IgD-negative memory B cell (primary cell): Measurements from ENCODE around the gene STAB1. TPM values are rescaled to one million over a fixed set of nuclear protein-coding genes. Genes with fewer than 3 reads are reported as not detected.
A peak's percentile ranks its signal among the peaks of the same experiment; 100 is the strongest.

ENCODE experiments used
- H3K27ac Mint-ChIP-seq, 3 donors: one replicate each; pipeline ENCODE4 v1.8.0; 2020 to 2022; ENCODE audit warnings: mild to moderate bottlenecking in 3 of 3, mixed read lengths in 3 of 3, moderate library complexity in 1 of 3
- H3K27me3 Mint-ChIP-seq: one replicate; pipeline ENCODE4 v1.8.0; 2021; ENCODE audit warnings: mixed read lengths
- H3K36me3 Mint-ChIP-seq: one replicate; pipeline ENCODE4 v1.8.0; 2020; ENCODE audit warnings: mild to moderate bottlenecking, mixed read lengths
- H3K4me1 Mint-ChIP-seq, 3 donors: one replicate each; pipeline ENCODE4 v1.8.0; 2020 to 2022; ENCODE audit warnings: mixed read lengths in 3 of 3, mild to moderate bottlenecking in 1 of 3
- H3K4me3 Mint-ChIP-seq, 4 donors: one replicate each; pipeline ENCODE4 v1.8.0; 2020 to 2022; ENCODE audit warnings: mild to moderate bottlenecking in 4 of 4, mixed read lengths in 4 of 4, moderate library complexity in 3 of 4
- H3K9me3 Mint-ChIP-seq, 3 donors: one replicate each; pipeline ENCODE4 v1.8.0; 2020 to 2021; ENCODE audit warnings: mixed read lengths in 3 of 3, mild to moderate bottlenecking in 1 of 3
- polyA plus RNA-seq: library from polyadenylated mRNA; unstranded; fragments of 300-500 nt; fragmentation: Illumina TruSeq; gene quantifications from one replicate; pipeline ENCODE4 v1.2.3, GENCODE V29; 2021

The STAB1 gene, protein sequence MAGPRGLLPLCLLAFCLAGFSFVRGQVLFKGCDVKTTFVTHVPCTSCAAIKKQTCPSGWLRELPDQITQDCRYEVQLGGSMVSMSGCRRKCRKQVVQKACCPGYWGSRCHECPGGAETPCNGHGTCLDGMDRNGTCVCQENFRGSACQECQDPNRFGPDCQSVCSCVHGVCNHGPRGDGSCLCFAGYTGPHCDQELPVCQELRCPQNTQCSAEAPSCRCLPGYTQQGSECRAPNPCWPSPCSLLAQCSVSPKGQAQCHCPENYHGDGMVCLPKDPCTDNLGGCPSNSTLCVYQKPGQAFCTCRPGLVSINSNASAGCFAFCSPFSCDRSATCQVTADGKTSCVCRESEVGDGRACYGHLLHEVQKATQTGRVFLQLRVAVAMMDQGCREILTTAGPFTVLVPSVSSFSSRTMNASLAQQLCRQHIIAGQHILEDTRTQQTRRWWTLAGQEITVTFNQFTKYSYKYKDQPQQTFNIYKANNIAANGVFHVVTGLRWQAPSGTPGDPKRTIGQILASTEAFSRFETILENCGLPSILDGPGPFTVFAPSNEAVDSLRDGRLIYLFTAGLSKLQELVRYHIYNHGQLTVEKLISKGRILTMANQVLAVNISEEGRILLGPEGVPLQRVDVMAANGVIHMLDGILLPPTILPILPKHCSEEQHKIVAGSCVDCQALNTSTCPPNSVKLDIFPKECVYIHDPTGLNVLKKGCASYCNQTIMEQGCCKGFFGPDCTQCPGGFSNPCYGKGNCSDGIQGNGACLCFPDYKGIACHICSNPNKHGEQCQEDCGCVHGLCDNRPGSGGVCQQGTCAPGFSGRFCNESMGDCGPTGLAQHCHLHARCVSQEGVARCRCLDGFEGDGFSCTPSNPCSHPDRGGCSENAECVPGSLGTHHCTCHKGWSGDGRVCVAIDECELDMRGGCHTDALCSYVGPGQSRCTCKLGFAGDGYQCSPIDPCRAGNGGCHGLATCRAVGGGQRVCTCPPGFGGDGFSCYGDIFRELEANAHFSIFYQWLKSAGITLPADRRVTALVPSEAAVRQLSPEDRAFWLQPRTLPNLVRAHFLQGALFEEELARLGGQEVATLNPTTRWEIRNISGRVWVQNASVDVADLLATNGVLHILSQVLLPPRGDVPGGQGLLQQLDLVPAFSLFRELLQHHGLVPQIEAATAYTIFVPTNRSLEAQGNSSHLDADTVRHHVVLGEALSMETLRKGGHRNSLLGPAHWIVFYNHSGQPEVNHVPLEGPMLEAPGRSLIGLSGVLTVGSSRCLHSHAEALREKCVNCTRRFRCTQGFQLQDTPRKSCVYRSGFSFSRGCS (N-terminal part only)
- not detected for polyA plus RNA-seq

DNA sequence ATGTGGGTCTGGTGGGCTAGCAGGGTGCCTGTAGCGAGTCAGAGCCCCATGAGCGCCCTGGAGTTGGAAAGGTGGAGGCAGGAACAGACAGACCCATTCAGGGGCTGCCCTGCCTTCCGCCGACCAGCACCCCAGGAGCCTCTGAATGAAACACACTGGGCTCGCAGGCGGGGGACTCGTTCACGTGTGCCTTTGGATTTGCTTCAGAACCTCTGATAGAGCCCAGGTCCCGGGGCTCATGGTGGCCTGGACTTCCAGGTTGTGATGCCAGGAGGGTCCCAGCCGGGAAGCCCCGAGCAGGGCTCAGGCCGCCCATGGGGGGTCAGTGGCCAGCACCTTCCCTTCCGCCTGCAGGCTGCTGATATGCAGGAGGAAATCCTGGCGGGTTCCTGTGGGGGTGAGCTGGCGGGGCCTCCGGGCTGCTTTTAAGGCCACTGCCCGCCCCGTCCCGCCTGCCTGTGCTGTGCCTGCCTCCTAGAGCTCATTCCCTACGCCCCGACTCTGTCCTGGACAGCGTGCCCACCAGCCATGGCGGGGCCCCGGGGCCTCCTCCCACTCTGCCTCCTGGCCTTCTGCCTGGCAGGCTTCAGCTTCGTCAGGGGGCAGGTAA lies at the start of gene STAB1:
Gene STAB1, plus strand, starts transcription at position 453 of the 610 bp plus-strand sequence. Its CDS starts 76 bp downstream, at position 529.
- Mint-ChIP-seq H3K36me3 (no peaks in the 10 kb centered on the region), H3K9me3 (no peaks in the 10 kb centered on the region), H3K27me3 (peaks cover 1% of the 10 kb centered on the region), H3K27ac (peak within 1 kb of the TSS in 1 of 3 donors; percentile 23), H3K4me1 (peaks cover 4 to 8% (median 6%) of the 10 kb centered on the region in 3 donors), H3K4me3 (peak within 1 kb of the TSS in 1 of 4 donors; percentile 47)

DNA sequence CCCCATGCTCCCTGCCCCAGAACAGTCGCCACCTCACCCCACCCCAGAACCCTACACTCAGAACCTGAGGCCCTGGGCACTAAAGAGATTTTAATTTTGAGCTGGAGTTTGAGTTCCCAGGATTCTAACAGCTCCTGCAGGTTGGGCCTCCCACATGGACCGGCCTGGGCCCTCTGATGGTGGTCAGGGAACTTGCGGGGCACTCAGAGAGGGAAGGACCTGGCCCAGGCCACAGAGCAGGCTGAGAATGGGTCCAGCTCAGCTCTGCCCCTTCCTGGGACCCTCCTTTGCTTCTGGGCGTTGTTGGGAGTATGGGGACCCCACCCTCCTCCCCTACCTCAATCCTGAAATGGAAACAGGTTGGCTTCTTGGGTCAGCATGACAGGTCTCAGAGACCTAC lies 49.1 kb upstream of the STAB1 start:
- no peaks in the 10 kb centered on the region for H3K36me3 Mint-ChIP-seq
- no peak overlapping the region for H3K27ac Mint-ChIP-seq
- H3K9me3 Mint-ChIP-seq = no peaks in the 10 kb centered on the region
- no peak overlapping the region for H3K4me3 Mint-ChIP-seq
- no peaks in the 10 kb centered on the region for H3K27me3 Mint-ChIP-seq
- peaks cover 6 to 9% (median 7%) of the 10 kb centered on the region in 3 donors for H3K4me1 Mint-ChIP-seq

DNA sequence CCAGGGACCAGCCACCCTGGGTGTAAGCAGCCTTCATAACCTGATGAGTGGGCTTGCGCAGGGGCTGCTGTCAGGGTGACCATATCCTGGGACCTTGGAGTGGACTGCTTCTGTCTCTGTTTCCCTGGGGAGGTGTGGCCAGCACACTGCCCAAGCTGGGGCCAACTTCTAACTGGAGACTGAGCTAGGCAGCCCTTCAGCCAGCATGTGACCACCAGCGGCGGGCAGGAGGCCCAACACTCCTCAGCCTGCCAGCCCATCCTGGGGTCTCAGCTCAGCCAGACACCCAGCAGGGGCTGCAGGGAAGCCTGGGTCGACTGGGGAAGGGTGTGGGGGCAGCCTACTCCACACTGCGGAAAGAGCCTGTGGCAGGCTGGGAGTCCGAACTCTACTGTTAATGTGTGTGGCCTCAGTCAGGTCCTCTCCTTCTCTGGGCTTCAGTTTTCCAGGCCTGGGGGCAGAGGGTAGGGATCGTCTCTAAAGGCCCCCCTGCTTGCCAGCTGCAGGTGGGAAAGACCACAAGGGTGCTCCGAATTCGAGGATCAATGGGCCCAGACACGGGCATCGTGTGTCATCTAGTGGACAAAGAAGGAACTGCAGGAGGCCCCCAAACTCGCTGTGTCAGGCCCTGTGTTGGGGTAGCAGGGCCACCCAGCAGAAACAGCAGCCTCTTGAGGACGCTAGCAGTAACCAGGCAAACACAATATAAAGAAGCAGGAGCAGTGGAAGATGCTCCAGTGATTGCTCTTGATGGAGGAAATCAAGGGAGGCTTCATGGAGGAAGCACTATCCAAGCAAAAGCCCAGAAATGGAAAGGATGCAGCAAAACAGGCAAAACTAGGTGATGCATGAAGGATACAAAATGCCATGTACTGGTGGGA lies 48.3 kb upstream of the STAB1 start:
- Mint-ChIP-seq H3K36me3 (no peaks in the 10 kb centered on the region), H3K27me3 (peaks cover 2% of the 10 kb centered on the region), H3K4me3 (peak overlapping the region in 1 of 4 donors; percentile 52), H3K27ac (peak overlapping the region in 2 of 3 donors; percentile 1 to 47), H3K4me1 (peaks cover 6 to 9% (median 7%) of the 10 kb centered on the region in 3 donors), H3K9me3 (no peaks in the 10 kb centered on the region)

DNA sequence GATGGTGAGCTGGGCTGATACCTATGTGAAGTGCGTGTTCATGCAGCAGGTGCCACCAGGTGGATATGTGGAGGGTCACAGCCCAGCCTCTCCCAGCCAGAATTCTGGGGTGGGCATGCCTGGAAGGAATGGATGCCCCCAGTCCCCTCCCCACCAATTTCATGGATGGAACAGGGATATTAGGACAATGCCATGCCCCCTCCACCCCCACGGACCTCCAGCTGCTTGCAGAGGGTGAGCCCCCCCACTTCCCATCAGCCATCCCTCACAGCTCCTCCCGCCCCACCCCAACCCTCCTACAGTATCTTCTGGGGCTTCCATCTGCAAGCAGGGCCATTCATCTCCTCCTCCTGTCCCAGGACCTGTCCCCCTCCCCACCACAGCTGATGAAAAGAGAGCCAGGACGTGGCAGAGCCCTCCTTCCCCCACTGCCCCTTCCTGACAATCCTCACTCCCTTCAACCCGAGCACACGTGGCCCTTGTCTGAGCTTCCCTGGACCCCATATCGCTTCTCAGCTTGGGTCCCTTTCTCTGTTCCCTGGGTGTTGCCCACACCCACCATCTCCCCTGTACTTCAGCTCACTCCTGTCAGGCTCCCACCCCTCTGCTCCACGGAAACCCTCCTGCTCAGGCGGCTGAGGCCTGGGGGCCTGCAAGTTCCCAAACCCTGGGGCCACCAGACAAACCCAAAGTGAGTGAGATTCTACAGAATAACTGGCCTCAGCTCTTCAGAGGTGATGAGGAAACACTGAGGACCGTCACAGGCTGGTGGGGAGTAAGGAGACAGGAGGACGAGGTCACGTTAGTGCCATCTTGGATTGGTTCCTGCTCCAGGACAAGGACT lies 47.4 kb upstream of the STAB1 start:
- Mint-ChIP-seq H3K27ac (peak overlapping the region in 2 of 3 donors; percentile 1 to 47), H3K27me3 (peaks cover 2% of the 10 kb centered on the region), H3K4me1 (peaks cover 6 to 9% (median 7%) of the 10 kb centered on the region in 3 donors), H3K9me3 (no peaks in the 10 kb centered on the region), H3K36me3 (no peaks in the 10 kb centered on the region), H3K4me3 (peak overlapping the region in 1 of 4 donors; percentile 52)

DNA sequence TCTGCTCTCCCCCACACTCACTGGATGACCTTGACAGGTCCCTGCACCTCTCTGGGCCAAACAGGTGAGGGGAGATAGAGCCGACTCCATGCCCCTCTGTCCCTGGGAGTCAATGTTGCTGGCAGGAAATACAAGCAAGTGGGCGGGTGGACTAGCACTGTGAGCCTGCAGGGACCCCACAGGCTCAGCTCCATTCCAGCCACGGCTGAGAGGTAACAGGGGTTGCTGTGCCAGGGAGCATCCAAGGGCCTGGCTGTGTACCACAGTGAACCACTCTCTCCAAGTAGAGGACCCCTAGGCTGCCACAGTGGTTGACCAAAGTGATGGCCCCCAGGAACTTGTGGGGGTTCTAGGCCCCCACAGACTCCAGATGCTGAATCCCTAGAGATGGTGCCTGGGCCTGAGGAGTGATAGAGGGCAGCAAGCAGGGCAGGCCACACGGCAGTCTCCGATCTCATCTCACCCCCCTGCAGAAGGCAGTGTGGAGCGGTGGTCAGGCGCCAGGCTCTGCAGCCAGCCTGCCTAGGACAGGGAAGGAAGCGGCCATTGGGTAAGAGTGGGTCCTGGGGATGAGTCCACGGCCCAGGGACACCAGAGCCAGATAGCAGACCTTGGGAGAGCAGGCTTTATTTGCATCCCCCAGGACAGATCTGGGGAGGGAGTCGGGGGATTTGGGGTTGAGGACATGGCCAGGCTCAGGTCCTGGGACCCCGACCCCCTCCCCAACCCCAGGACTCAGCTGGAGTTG lies 44.5 kb upstream of the STAB1 start:
- H3K27ac Mint-ChIP-seq = peak overlapping the region in 1 of 3 donors; percentile 67

DNA sequence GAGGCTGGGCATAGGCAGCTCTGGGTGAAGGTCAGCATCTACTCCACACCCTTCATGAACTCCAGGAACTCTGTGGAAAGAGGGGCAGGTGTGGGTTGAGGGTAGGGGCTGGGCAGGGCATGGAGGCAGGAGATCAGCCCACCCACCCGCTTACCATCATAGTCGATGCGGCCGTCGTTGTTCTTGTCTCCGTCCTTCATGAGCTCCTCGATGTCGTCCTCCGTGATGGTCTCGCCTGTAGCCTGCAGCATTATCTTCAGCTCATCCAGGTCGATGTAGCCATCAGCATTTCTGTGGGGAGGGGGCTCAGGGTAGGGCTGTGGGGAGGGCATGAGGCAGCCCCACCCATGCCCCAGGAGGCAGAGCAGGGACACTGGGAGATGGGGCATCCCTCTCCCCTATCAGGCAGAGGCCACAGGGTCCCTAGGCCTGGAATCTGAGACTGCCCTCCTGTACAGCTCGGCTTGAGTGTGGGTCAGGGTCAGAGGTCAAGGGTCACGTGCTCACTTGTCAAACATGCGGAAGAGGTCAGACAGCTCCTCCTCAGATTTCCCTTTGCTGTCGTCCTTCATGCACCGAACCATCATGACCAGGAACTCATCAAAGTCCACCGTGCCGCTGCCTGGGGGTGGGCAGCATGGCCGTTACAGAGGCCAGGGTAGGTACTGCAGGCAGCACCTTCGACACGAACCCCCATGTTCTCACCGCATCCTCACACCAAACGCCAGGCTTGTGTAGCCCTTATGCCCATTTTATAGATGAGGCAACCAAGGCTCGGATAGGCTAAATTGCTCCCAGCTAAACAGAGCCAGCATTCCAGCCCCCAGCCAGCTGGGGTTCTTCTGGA lies 43.7 kb upstream of the STAB1 start:
- Mint-ChIP-seq H3K4me1 (peaks cover 13 to 19% (median 15%) of the 10 kb centered on the region in 3 donors), H3K27me3 (peaks cover 2% of the 10 kb centered on the region), H3K9me3 (no peaks in the 10 kb centered on the region), H3K4me3 (peak overlapping the region in 1 of 4 donors; percentile 48), H3K36me3 (no peaks in the 10 kb centered on the region), H3K27ac (peak overlapping the region in 2 of 3 donors; percentile 35 to 67)

More for the DNA sequence above, 44.5 kb upstream of the STAB1 start:
- peak overlapping the region in 1 of 4 donors; percentile 75 for H3K4me3 Mint-ChIP-seq
- peaks cover 2% of the 10 kb centered on the region for H3K27me3 Mint-ChIP-seq
- peaks cover 9 to 14% (median 11%) of the 10 kb centered on the region in 3 donors for H3K4me1 Mint-ChIP-seq
- no peaks in the 10 kb centered on the region for H3K9me3 Mint-ChIP-seq
- H3K36me3 Mint-ChIP-seq = no peaks in the 10 kb centered on the region

DNA sequence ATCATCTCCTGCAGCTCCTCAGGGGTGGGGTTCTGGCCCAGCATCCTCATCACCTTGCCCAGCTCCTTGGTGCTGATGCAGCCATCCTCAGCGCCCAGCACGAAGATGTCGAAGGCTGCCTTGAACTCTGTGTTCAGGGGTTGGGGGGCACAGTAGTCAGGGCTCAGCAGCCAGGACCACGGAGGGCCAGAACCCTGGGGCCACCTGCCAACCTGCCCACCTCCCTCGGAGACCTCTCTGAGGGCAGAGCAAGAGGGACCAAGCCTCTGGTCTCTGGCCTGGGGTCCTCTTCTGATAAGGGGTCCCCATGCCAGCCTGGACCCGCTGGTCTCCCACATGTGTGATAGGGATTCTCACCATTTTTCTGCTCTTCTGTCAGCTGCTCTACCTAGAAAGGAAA lies 43.0 kb upstream of the STAB1 start:
- Mint-ChIP-seq H3K4me3 (no peak overlapping the region), H3K4me1 (peaks cover 13 to 20% (median 16%) of the 10 kb centered on the region in 3 donors), H3K27ac (no peak overlapping the region), H3K27me3 (peaks cover 2% of the 10 kb centered on the region), H3K9me3 (no peaks in the 10 kb centered on the region), H3K36me3 (no peaks in the 10 kb centered on the region)

DNA sequence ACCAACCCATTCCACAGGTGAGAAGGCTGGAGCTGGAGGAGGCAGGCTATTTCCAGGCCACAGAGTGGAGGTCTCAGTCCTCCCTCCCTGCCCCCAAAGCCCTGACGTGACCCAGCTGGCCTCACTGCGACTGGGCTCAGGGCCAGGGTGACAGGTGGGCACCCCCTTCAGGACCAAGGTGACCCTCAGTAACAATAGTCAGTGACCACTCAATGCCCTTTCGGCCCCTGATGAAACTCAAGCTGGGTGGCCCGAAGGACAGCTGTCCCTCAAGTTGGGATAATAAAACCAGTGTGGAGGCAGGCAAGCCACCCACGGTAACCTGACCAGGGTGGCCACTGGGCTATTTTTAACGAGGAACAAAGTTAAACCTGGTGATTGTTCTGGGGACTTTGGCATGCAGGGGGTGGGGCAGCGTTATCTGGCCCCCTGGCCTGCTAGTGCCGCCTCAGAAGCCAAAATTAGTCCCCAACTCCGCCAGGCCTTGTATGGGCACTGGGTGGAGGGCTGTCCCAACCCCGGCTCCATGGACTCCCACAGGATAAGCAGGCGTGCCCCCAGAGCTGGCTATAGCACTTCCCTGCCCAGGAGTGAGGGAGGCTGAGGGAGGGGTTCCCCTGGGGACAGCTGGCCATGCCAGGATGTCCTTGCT lies 42.4 kb upstream of the STAB1 start:
- H3K36me3 Mint-ChIP-seq = no peaks in the 10 kb centered on the region
- H3K27me3 Mint-ChIP-seq = peaks cover 2% of the 10 kb centered on the region
- no peaks in the 10 kb centered on the region for H3K9me3 Mint-ChIP-seq
- peaks cover 17 to 24% (median 19%) of the 10 kb centered on the region in 3 donors for H3K4me1 Mint-ChIP-seq
- H3K4me3 Mint-ChIP-seq = no peak overlapping the region
- H3K27ac Mint-ChIP-seq = peak overlapping the region in 1 of 3 donors; percentile 28

DNA sequence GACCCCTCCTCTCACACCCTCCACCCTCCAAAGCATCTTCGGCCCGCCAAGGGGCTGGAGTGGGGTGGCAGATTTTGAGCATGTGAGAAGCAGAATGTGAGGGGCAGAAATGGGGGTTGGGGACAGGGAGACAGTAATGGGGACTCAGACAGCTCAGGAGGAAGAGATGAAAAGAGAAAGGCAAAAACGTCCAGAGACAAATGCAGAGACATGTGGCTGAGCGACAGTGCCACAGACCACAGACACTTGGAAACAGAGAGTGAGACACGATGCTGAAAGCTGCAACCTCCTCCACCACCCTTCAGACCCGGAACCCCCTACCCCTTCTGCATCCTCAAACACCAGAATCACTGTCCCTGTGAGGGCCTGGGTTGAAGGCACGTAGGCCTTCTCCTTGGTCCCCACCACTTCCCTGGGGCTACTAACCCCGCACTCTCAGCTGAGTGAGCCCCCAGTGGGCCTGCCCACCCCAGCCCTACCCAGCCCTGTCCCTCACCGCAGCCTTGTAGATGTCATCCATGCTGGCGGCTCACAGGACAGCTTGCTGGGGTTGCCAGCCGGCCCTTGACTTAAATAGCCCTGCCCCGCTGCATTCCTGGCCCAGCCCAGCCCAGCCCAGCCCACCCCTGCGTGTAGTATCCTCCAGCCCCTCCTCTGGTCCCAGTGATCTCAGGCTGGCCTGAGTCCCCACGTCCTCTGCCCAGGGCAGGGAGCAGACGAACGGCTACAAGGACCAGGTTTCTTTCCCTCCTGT lies 41.5 kb upstream of the STAB1 start, which contains the start of gene TNNC1:
Gene TNNC1, minus strand, starts transcription at position 546 of the 754 bp plus-strand sequence. Its CDS starts 26 bp downstream, at position 520.
- Mint-ChIP-seq H3K27me3 (peaks cover 2% of the 10 kb centered on the region), H3K4me3 (peak within 1 kb of the TSS; percentile 88 to 98 (median 96)), H3K9me3 (no peaks in the 10 kb centered on the region), H3K4me1 (peaks cover 20 to 31% (median 24%) of the 10 kb centered on the region in 3 donors), H3K36me3 (no peaks in the 10 kb centered on the region), H3K27ac (peak within 1 kb of the TSS; percentile 95 to 99 (median 96))

DNA sequence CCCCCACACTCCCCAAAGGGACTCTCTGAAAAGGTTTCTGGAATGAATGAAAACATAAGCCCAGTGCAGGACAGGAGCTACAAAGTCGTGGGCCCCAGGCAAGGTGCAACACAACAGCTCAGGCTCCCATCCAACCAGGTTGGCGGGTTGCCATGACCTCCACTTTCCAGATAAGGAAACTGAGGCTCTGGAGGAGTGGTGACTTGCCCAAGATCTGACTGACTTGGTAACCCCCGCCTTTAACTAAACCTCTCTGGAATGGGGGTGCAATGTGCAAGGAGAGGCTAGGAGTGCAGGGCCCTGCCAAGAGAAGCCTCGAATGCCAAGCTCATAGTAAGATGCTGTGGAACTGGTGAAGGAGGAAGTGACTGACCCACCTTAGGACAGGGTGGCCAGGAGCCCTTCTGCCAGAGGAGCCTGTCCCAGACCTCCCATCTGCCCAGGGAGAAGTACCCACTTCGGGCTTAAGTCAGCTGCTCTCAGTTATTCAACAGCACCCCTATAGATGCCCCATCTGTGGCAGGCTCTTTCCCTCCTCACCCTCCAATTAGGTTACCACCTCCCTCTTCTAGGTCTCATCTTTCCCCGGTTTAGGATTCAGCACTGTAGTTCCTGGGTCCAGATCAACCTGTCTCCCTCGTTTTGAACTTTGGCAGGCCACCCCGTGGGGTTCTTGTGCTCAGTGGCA lies 40.7 kb upstream of the STAB1 start:
- H3K27ac Mint-ChIP-seq = peak overlapping the region; percentile 95 to 99 (median 96)
- H3K27me3 Mint-ChIP-seq = peaks cover 2% of the 10 kb centered on the region
- peaks cover 20 to 31% (median 25%) of the 10 kb centered on the region in 3 donors for H3K4me1 Mint-ChIP-seq
- no peaks in the 10 kb centered on the region for H3K36me3 Mint-ChIP-seq
- H3K9me3 Mint-ChIP-seq = no peaks in the 10 kb centered on the region
- peak overlapping the region; percentile 88 to 98 (median 96) for H3K4me3 Mint-ChIP-seq
